GM13977 (cell line): ENCODE measurements around the gene WDR45.

Source experiments
- DNase-seq: peaks from one replicate; pipeline ENCODE4 v3.0.0; 2012; ENCODE audit warnings: low spot score
- in situ Hi-C: fragments of 300-500 bp; cut with MboI; formaldehyde crosslinking; loops from one replicate; pipeline ENCODE4 v1.12.0; 2022; ENCODE audit warnings: low sequenced_read_pairs, low pct_unique_long_range_greater_than_20kb, mixed read lengths, inconsistent platforms; ENCODE audit not compliant: unreplicated experiment
- TF ChIP-seq, protein P1 (sequence below): IDR thresholded peaks from 2 replicates; pipeline ENCODE4 v1.5.1; 2012; ENCODE audit warnings: mild to moderate bottlenecking, control low read depth; ENCODE audit not compliant: insufficient read depth; ENCODE audit errors: extremely low read depth, missing control alignments

The WDR45 gene

DNA sequence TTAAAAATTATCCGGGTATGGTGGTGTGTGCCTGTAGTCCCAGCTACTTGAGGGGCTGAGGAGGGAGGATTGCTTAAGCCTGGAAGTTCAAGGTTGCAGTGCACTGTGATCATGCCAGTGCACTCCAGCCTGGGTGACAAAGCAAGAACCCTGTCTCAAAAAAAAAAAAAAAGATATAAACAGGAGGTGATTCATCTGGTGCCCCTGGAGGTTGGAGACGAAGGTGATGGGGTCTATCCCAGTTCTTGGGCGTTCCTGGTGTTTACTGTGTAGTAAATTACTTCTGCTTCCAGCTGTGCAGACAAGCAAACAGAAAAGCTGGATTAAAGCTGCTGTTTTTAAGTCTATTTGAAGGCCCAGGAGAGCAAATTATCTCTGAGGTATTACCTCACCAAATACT lies 23.9 kb upstream of the WDR45 start:
- in situ Hi-C loops: no loop called here
- TF ChIP-seq, protein P1, sequence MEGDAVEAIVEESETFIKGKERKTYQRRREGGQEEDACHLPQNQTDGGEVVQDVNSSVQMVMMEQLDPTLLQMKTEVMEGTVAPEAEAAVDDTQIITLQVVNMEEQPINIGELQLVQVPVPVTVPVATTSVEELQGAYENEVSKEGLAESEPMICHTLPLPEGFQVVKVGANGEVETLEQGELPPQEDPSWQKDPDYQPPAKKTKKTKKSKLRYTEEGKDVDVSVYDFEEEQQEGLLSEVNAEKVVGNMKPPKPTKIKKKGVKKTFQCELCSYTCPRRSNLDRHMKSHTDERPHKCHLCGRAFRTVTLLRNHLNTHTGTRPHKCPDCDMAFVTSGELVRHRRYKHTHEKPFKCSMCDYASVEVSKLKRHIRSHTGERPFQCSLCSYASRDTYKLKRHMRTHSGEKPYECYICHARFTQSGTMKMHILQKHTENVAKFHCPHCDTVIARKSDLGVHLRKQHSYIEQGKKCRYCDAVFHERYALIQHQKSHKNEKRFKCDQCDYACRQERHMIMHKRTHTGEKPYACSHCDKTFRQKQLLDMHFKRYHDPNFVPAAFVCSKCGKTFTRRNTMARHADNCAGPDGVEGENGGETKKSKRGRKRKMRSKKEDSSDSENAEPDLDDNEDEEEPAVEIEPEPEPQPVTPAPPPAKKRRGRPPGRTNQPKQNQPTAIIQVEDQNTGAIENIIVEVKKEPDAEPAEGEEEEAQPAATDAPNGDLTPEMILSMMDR: no peak
- no peak for DNase-seq

- TF ChIP-seq, protein P1: no peak
- no peak for DNase-seq
- in situ Hi-C loops: no loop called here
Observed at GRCh38 chrX:49102190-49102589, 22.5 kb upstream of the WDR45 start.

GRCh38 chrX:49101629-49101984 lies 21.9 kb upstream of the WDR45 start:
- in situ Hi-C loops: no loop called here
- TF ChIP-seq, protein P1: no peak
- no peak for DNase-seq

GRCh38 chrX:49100704-49101628 lies 21.3 kb upstream of the WDR45 start:
- in situ Hi-C loops: no loop called here
- TF ChIP-seq, protein P1: no peak
- DNase-seq: peak; percentile 97

- in situ Hi-C loops: no loop called here
- no peak for DNase-seq
- TF ChIP-seq, protein P1: no peak
Observed at GRCh38 chrX:49096419-49096818, 16.7 kb upstream of the WDR45 start.

- in situ Hi-C loops: no loop called here
- DNase-seq: no peak
- TF ChIP-seq, protein P1: no peak
Observed at GRCh38 chrX:49089553-49089952, 9.9 kb upstream of the WDR45 start.
